Thoracic aorta (tissue), 2 donors: ENCODE data around the gene PPP2CA. TPM values are rescaled to one million over a fixed set of nuclear protein-coding genes. Genes with fewer than 3 reads are reported as not detected.

Experiments used
- ATAC-seq: fragments of 150-250 bp; one replicate; pipeline ENCODE4 v1.8.0; 2017; ENCODE audit warnings: low read depth; ENCODE audit not compliant: insufficient number of reproducible peaks, low FRiP score
- DNase-seq: peaks from one replicate; pipeline ENCODE4 v3.0.0-alpha.2; 2020; ENCODE audit warnings: low spot score
- H3K27ac ChIP-seq, 2 donors: fragments of 200-600 bp; sonication (generic); 1 replicate in 1 of 2; 2 replicates in 1 of 2; pipeline ENCODE4 v1.5.1; 2016; ENCODE audit warnings: mild to moderate bottlenecking in 2 of 2, moderate library complexity in 2 of 2
- H3K27me3 ChIP-seq: fragments of 200-600 bp; sonication (generic); replicated peaks from 2 replicates; pipeline ENCODE4 v1.6.0; 2016; ENCODE audit warnings: mild to moderate bottlenecking; ENCODE audit not compliant: insufficient read depth
- H3K36me3 ChIP-seq: fragments of 200-600 bp; sonication (generic); one replicate; pipeline ENCODE4 v1.5.1; 2016
- H3K4me1 ChIP-seq, 2 donors: fragments of 200-600 bp; sonication (generic); 1 replicate in 1 of 2; 2 replicates in 1 of 2; pipeline versions ENCODE4 v1.5.1 to v1.6.0; 2016; ENCODE audit warnings: low read depth in 2 of 2, mild to moderate bottlenecking in 1 of 2; ENCODE audit not compliant: control insufficient read depth in 1 of 2
- H3K4me3 ChIP-seq: fragments of 200-600 bp; sonication (generic); 2 replicates; pipeline ENCODE4 v1.5.1; 2016; ENCODE audit warnings: mild to moderate bottlenecking
- H3K9me3 ChIP-seq: fragments of 200-600 bp; sonication (generic); 2 replicates; pipeline ENCODE4 v1.5.1; 2016
- CTCF ChIP-seq: fragments of 200-600 bp; sonication (generic); IDR thresholded peaks from one replicate; pipeline ENCODE4 v1.5.1; 2019; ENCODE audit warnings: antibody characterized with exemption
- total RNA-seq, 2 donors: library from RNA; depleted of rRNA; stranded (reverse); fragments of >200 nt; gene quantifications; one replicate each; pipeline versions ENCODE4 v1.1.0 to v1.2.3, GENCODE V29; 2016

PPP2CA gene
- 100 to 1,000 TPM in 1 of 2 donors, 10 to 100 TPM in 1; 53.9 to 145 TPM for total RNA-seq

GRCh38 chr5:134225780-134226440 is at the start of gene PPP2CA:
PPP2CA (minus strand) TSS chr5:134226073; CDS start chr5:134225861, 212 bp downstream.
- no peaks in the 10 kb centered on the region for H3K27me3 ChIP-seq
- H3K9me3 ChIP-seq: no peaks in the 10 kb centered on the region
- TF ChIP-seq CTCF: no peak
- peak within 1 kb of the TSS; percentile 100 for H3K27ac ChIP-seq
- DNase-seq (peak; percentile 82), ATAC-seq (peak; percentile 93)
- H3K4me3 ChIP-seq: peak within 1 kb of the TSS; percentile 99
- no peaks in the 10 kb centered on the region for H3K36me3 ChIP-seq
- H3K4me1 ChIP-seq: peaks cover 34 to 51% of the 10 kb centered on the region in 2 donors

GRCh38 chr5:134273642-134274395 is 47.9 kb upstream of the PPP2CA start:
- ATAC-seq (no peak), DNase-seq (no peak)
- no peak overlapping the region for H3K27ac ChIP-seq
- TF ChIP-seq CTCF: no peak
- H3K36me3 ChIP-seq: no peaks in the 10 kb centered on the region
- no peak overlapping the region for H3K4me3 ChIP-seq
- H3K27me3 ChIP-seq: no peaks in the 10 kb centered on the region
- H3K9me3 ChIP-seq: no peaks in the 10 kb centered on the region
- no peaks in the 10 kb centered on the region for H3K4me1 ChIP-seq

GRCh38 chr5:134271059-134271458 is 45.2 kb upstream of the PPP2CA start:
- no peaks in the 10 kb centered on the region for H3K9me3 ChIP-seq
- no peaks in the 10 kb centered on the region for H3K4me1 ChIP-seq
- DNase-seq (no peak), ATAC-seq (no peak)
- H3K4me3 ChIP-seq: no peak overlapping the region
- no peaks in the 10 kb centered on the region for H3K27me3 ChIP-seq
- no peak for TF ChIP-seq CTCF
- H3K27ac ChIP-seq: no peak overlapping the region
- H3K36me3 ChIP-seq: no peaks in the 10 kb centered on the region

GRCh38 chr5:134268919-134269318 is 43.0 kb upstream of the PPP2CA start:
- no peak for TF ChIP-seq CTCF
- ATAC-seq: no peak
- H3K36me3 ChIP-seq: no peaks in the 10 kb centered on the region
- no peaks in the 10 kb centered on the region for H3K27me3 ChIP-seq
- DNase-seq: no peak
- H3K4me3 ChIP-seq: no peak overlapping the region
- peaks cover 6% of the 10 kb centered on the region for H3K9me3 ChIP-seq
- H3K4me1 ChIP-seq: no peaks in the 10 kb centered on the region
- H3K27ac ChIP-seq: no peak overlapping the region

- Histone ChIP-seq H3K9me3 (peaks cover 6% of the 10 kb centered on the region), H3K27ac (no peak overlapping the region), H3K36me3 (no peaks in the 10 kb centered on the region), H3K4me3 (no peak overlapping the region), H3K4me1 (no peaks in the 10 kb centered on the region), H3K27me3 (no peaks in the 10 kb centered on the region)
- ATAC-seq: no peak
- no peak for TF ChIP-seq CTCF
- no peak for DNase-seq
These were observed 42.2 kb upstream of the PPP2CA start for GRCh38 chr5:134268019-134268601.
